Measurements from ENCODE around the gene SYT1. TPM values are rescaled to one million over a fixed set of nuclear protein-coding genes. Genes with fewer than 3 reads are reported as not detected.

The SYT1 gene
- total and polyA plus RNA-seq, 3 experiments from 2014 or later: not detected

- no peaks in the 10 kb centered on the region for H3K27me3 ChIP-seq (ENCODE audit: insufficient read depth, low read length, poor library complexity, severe bottlenecking)
- Mint-ChIP-seq H3K36me3 (no peaks in the 10 kb centered on the region), H3K27me3 (peaks cover 0 to 2% of the 10 kb centered on the region in 2 donors), H3K27ac (no peak overlapping the region), H3K9me3 (peaks cover 0 to 12% (median 3%) of the 10 kb centered on the region in 5 donors), H3K4me1 (no peaks in the 10 kb centered on the region), H3K4me3 (no peak overlapping the region)
- CTCF ChIA-PET: no interaction called here
- no peaks in the 10 kb centered on the region for H3K4me1 ChIP-seq (ENCODE audit: insufficient read depth, low read length)
- H3K9me3 ChIP-seq (ENCODE audit: low read length): no peaks in the 10 kb centered on the region
- no peak for DNase-seq
- H3K4me3 ChIP-seq (ENCODE audit: low read length): no peak overlapping the region
- POLR2A ChIA-PET: no interaction called here
- H3K36me3 ChIP-seq (ENCODE audit: insufficient read depth, low read length): no peaks in the 10 kb centered on the region
- no peak overlapping the region for H3K27ac ChIP-seq (ENCODE audit: low read depth, low read length)
These were observed 623.0 kb downstream of the SYT1 start for GRCh38 chr12:79487386-79488110.
